ENCODE results near the gene CUL3. TPM values are rescaled to one million over a fixed set of nuclear protein-coding genes. Genes with fewer than 3 reads are reported as not detected.

The CUL3 gene
- total RNA-seq, 1 experiment from 2014 or later = 104 TPM

DNA sequence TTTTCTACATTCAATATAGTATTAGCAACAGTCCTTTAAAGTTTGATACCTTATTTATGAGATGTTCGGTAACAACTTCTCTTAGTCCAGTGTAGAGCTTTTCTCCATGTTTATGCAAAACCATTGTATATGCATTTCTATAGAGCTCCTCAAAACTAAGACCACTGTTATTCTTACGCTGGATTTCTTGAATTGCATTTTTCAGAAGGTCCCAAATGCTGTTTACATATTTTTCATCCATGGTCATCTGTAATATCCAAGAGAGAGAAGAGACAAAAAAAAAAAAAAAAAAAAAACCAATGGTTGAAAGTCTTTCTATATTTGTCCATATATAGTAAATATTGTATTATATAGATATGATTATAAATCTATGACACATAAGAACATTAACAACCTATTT lies 27.6 kb downstream of the CUL3 start:
- H3K27me3 ChIP-seq (ENCODE audit: control insufficient read depth, insufficient read depth, low read length) = no peaks in the 10 kb centered on the region
- TF ChIP-seq CTCF (IDR thresholded peaks at IDR 0.05) (no peak), POLR2AphosphoS5 (IDR thresholded peaks at IDR 0.05; ENCODE audit: low read depth, low read length) (no peak), TCF7L2 (IDR thresholded peaks at IDR 0.05; ENCODE audit: low read depth, low read length) (no peak), SIN3A (IDR thresholded peaks at IDR 0.05; ENCODE audit: borderline replicate concordance, insufficient read depth, low read depth, low read length) (no peak), REST (IDR thresholded peaks at IDR 0.05; ENCODE audit: insufficient read depth in 1 of 2, low read depth in 2 of 2, low read length in 1 of 2) (no peak)
- no TSS peak for BruUV-seq (replicated peaks)
- in situ Hi-C loops (cut with HindIII; ENCODE audit: low pct_unique_long_range_greater_than_20kb, low sequenced_read_pairs) (no loop called here), intact Hi-C loops (cut with micrococcal nuclease; ENCODE audit: unreplicated experiment) (no loop called here)
- H3K9me3 ChIP-seq (ENCODE audit: control insufficient read depth, insufficient read depth, low read depth, low read length) = no peaks in the 10 kb centered on the region
- no peak for ATAC-seq
- H3K36me3 ChIP-seq (ENCODE audit: control insufficient read depth, insufficient read depth, low read length) = peaks cover 9% of the 10 kb centered on the region; the same call in 1 of the 2 replicates
- no peaks in the 10 kb centered on the region for H3K4me1 ChIP-seq (ENCODE audit: control insufficient read depth, insufficient read depth, low read length)
- ChIA-PET POLR2A (no interaction called here), CTCF (no interaction called here)
- H3K27ac ChIP-seq (ENCODE audit: low read length) = no peak overlapping the region
- no peak for DNase-seq (ENCODE audit: low read depth, low spot score)
- H3K4me3 ChIP-seq (ENCODE audit: low read depth in 2 of 2, low read length in 2 of 2) = no peak overlapping the region

GRCh38 chr2:224556381-224556780 lies 28.8 kb downstream of the CUL3 start:
- ATAC-seq = no peak
- POLR2A ChIA-PET = no interaction called here
- H3K36me3 ChIP-seq (ENCODE audit: control insufficient read depth, insufficient read depth, low read length) = peaks cover 9% of the 10 kb centered on the region; the same call in 1 of the 2 replicates
- H3K9me3 ChIP-seq (ENCODE audit: control insufficient read depth, insufficient read depth, low read depth, low read length) = no peaks in the 10 kb centered on the region
- intact Hi-C loops (cut with micrococcal nuclease; ENCODE audit: unreplicated experiment) (no loop called here), in situ Hi-C loops (cut with HindIII; ENCODE audit: low pct_unique_long_range_greater_than_20kb, low sequenced_read_pairs) (no loop called here)
- no peak overlapping the region for H3K27ac ChIP-seq (ENCODE audit: low read length)
- CTCF ChIA-PET = no interaction called here
- H3K27me3 ChIP-seq (ENCODE audit: control insufficient read depth, insufficient read depth, low read length) = no peaks in the 10 kb centered on the region
- H3K4me3 ChIP-seq (ENCODE audit: low read depth in 2 of 2, low read length in 2 of 2) = no peak overlapping the region
- DNase-seq (ENCODE audit: low read depth, low spot score) = no peak
- TF ChIP-seq SIN3A (IDR thresholded peaks at IDR 0.05; ENCODE audit: borderline replicate concordance, insufficient read depth, low read depth, low read length) = no peak
- TF ChIP-seq CTCF (IDR thresholded peaks at IDR 0.05) = no peak
- no peak for TF ChIP-seq POLR2AphosphoS5 (IDR thresholded peaks at IDR 0.05; ENCODE audit: low read depth, low read length)
- TF ChIP-seq TCF7L2 (IDR thresholded peaks at IDR 0.05; ENCODE audit: low read depth, low read length) = no peak
- no peak for TF ChIP-seq REST (IDR thresholded peaks at IDR 0.05; ENCODE audit: insufficient read depth in 1 of 2, low read depth in 2 of 2, low read length in 1 of 2)
- H3K4me1 ChIP-seq (ENCODE audit: control insufficient read depth, insufficient read depth, low read length) = no peaks in the 10 kb centered on the region; the same call in 1 of the 2 replicates
- BruUV-seq (replicated peaks) = no TSS peak
